SK-N-SH treated with all-trans-retinoic acid at 6 μM for 48 hours (cell line): ENCODE measurements around the gene RGS6.

Experiments used
- ARNTL ChIP-seq: fragments of 450-650 bp; formaldehyde crosslinking; IDR thresholded peaks from 2 replicates; pipeline ENCODE4 v1.5.0; 2020; ENCODE audit warnings: low read depth, mild to moderate bottlenecking, moderate library complexity, borderline replicate concordance
- OSR1 ChIP-seq: fragments of 250-450 bp; sonication (Bioruptor Pico); IDR thresholded peaks from 2 replicates; pipeline ENCODE4 v1.8.0; 2022; ENCODE audit warnings: moderate library complexity, mild to moderate bottlenecking, inconsistent platforms
- RARB ChIP-seq: fragments of 250-450 bp; sonication (Bioruptor Pico); IDR thresholded peaks from 2 replicates; pipeline ENCODE4 v1.8.0; 2021; ENCODE audit warnings: mild to moderate bottlenecking, moderate library complexity
- SNAI2 ChIP-seq: fragments of 250-450 bp; sonication (Bioruptor Pico); IDR thresholded peaks from 2 replicates; pipeline ENCODE4 v1.5.0; 2020; ENCODE audit warnings: mild to moderate bottlenecking, moderate library complexity
- TCF4 ChIP-seq: fragments of 250-450 bp; sonication (Bioruptor Pico); IDR thresholded peaks from 2 replicates; pipeline ENCODE4 v1.8.0; 2021; ENCODE audit warnings: mild to moderate bottlenecking, moderate library complexity, borderline replicate concordance
- ZFP3 ChIP-seq: fragments of 250-450 bp; sonication (Bioruptor Pico); IDR thresholded peaks from 2 replicates; pipeline ENCODE4 v1.5.0; 2020; ENCODE audit warnings: mild to moderate bottlenecking, moderate library complexity
- ZFP30 ChIP-seq: fragments of 450-650 bp; formaldehyde crosslinking; IDR thresholded peaks from 2 replicates; pipeline ENCODE4 v1.5.0; 2022; ENCODE audit warnings: mild to moderate bottlenecking, moderate library complexity
- ZNF565 ChIP-seq: fragments of 450-650 bp; formaldehyde crosslinking; conservative IDR thresholded peaks from 2 replicates; pipeline ENCODE4 v1.5.0; 2020; ENCODE audit warnings: low read depth, mild to moderate bottlenecking, moderate library complexity
- ZNF8 ChIP-seq: fragments of 450-650 bp; formaldehyde crosslinking; IDR thresholded peaks from 2 replicates; pipeline ENCODE4 v1.5.0; 2020; ENCODE audit warnings: mild to moderate bottlenecking, moderate library complexity
- TF ChIP-seq, protein P1 (sequence below): fragments of 250-450 bp; sonication (Bioruptor Pico); IDR thresholded peaks from 2 replicates; pipeline ENCODE4 v1.5.0; 2020; ENCODE audit warnings: mild to moderate bottlenecking, moderate library complexity
- TF ChIP-seq, protein P2 (sequence below): fragments of 250-450 bp; sonication (Bioruptor Pico); IDR thresholded peaks from 2 replicates; pipeline ENCODE4 v1.8.0; 2020; ENCODE audit warnings: mild to moderate bottlenecking, moderate library complexity, borderline replicate concordance
- TF ChIP-seq, protein P3 (sequence below): fragments of 250-450 bp; sonication (Bioruptor Pico); IDR thresholded peaks from 2 replicates; pipeline ENCODE4 v1.8.0; 2021; ENCODE audit warnings: low read depth, mild to moderate bottlenecking, moderate library complexity, borderline replicate concordance

DNA sequence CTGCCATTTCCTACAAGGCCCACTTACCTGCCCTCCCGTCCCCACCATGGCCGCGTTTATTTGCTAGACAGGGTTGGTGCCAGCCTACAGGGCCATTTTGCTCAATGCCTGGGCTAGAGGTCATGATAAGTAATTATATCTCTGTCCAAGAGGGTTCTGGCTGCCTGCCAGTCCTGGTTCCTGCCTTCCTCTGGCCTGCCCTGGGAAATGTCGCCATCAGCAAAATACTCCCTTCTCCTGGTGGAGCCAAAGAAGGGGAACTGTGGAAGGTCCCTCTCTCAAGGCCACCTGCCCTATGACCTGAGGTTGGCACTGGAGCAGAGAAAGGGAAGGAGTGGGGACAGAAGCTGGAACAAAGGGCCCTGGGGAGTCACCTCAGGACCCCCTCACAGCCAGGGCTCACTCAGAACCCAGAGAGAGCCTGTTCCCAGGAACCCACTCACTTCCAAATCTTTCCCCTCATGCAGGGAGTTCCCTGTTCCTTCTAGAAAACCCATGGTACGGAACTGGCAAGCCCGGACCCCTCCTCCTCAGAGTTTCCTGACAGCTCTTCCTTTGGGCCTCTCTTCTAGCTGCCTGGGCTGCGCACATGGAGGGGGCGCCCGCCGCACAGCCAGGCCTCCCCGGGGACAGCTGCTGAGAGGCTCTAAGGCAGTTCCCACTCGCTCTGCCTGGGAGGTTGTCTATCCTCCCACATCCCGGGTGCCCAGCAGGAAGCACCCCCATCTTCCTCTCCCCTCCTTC, 681.2 kb downstream of the RGS6 start:
- TF ChIP-seq, protein P1, sequence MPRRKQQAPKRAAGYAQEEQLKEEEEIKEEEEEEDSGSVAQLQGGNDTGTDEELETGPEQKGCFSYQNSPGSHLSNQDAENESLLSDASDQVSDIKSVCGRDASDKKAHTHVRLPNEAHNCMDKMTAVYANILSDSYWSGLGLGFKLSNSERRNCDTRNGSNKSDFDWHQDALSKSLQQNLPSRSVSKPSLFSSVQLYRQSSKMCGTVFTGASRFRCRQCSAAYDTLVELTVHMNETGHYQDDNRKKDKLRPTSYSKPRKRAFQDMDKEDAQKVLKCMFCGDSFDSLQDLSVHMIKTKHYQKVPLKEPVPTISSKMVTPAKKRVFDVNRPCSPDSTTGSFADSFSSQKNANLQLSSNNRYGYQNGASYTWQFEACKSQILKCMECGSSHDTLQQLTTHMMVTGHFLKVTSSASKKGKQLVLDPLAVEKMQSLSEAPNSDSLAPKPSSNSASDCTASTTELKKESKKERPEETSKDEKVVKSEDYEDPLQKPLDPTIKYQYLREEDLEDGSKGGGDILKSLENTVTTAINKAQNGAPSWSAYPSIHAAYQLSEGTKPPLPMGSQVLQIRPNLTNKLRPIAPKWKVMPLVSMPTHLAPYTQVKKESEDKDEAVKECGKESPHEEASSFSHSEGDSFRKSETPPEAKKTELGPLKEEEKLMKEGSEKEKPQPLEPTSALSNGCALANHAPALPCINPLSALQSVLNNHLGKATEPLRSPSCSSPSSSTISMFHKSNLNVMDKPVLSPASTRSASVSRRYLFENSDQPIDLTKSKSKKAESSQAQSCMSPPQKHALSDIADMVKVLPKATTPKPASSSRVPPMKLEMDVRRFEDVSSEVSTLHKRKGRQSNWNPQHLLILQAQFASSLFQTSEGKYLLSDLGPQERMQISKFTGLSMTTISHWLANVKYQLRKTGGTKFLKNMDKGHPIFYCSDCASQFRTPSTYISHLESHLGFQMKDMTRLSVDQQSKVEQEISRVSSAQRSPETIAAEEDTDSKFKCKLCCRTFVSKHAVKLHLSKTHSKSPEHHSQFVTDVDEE (CRISPR knock-in tag) = no peak
- TF ChIP-seq ZFP3 (CRISPR knock-in tag) (no peak), ZNF8 (CRISPR knock-in tag) (no peak), SNAI2 (CRISPR knock-in tag) (no peak), RARB (CRISPR knock-in tag) (no peak), ZNF565 (CRISPR knock-in tag) (no peak), TCF4 (no peak), ARNTL (CRISPR knock-in tag) (no peak), ZFP30 (CRISPR knock-in tag) (no peak), OSR1 (CRISPR knock-in tag) (no peak)
- TF ChIP-seq, protein P2, sequence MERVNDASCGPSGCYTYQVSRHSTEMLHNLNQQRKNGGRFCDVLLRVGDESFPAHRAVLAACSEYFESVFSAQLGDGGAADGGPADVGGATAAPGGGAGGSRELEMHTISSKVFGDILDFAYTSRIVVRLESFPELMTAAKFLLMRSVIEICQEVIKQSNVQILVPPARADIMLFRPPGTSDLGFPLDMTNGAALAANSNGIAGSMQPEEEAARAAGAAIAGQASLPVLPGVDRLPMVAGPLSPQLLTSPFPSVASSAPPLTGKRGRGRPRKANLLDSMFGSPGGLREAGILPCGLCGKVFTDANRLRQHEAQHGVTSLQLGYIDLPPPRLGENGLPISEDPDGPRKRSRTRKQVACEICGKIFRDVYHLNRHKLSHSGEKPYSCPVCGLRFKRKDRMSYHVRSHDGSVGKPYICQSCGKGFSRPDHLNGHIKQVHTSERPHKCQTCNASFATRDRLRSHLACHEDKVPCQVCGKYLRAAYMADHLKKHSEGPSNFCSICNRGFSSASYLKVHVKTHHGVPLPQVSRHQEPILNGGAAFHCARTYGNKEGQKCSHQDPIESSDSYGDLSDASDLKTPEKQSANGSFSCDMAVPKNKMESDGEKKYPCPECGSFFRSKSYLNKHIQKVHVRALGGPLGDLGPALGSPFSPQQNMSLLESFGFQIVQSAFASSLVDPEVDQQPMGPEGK (CRISPR knock-in tag) = no peak
- TF ChIP-seq, protein P3, sequence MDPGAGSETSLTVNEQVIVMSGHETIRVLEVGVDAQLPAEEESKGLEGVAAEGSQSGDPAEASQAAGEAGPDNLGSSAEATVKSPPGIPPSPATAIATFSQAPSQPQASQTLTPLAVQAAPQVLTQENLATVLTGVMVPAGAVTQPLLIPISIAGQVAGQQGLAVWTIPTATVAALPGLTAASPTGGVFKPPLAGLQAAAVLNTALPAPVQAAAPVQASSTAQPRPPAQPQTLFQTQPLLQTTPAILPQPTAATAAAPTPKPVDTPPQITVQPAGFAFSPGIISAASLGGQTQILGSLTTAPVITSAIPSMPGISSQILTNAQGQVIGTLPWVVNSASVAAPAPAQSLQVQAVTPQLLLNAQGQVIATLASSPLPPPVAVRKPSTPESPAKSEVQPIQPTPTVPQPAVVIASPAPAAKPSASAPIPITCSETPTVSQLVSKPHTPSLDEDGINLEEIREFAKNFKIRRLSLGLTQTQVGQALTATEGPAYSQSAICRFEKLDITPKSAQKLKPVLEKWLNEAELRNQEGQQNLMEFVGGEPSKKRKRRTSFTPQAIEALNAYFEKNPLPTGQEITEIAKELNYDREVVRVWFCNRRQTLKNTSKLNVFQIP (CRISPR knock-in tag) = no peak
